Lung (tissue), 12 donors: ENCODE data around the gene RTBDN. TPM values are rescaled to one million over a fixed set of nuclear protein-coding genes. Genes with fewer than 3 reads are reported as not detected.
"Not testable (repeated sequence)": the region's sequence is repeated elsewhere in the genome, so short reads cannot be mapped to it uniquely, and the experiment has no call there.

ENCODE experiments used
- ATAC-seq: fragments of 200-7000 bp; cut with Tn5 transposase; one replicate; pipeline ENCODE4 v1.9.1; 2020; ENCODE audit warnings: moderate number of reproducible peaks; ENCODE audit not compliant: insufficient read depth, low FRiP score
- DNase-seq, 3 donors: peaks; one replicate each; pipeline ENCODE4 v3.0.0-alpha.2; 2013 to 2017
- H3K27ac ChIP-seq, 2 donors: one replicate each; pipeline ENCODE4 v1.5.1; 2013; ENCODE audit warnings: mild to moderate bottlenecking in 2 of 2, moderate library complexity in 2 of 2, control low read depth in 1 of 2, inconsistent platforms in 1 of 2, low read depth in 1 of 2, low read length in 1 of 2
- H3K27me3 ChIP-seq, 3 donors: one replicate each; pipeline ENCODE4 v1.5.1; 2013; ENCODE audit warnings: low read length in 2 of 3; ENCODE audit not compliant: control insufficient read depth in 3 of 3, insufficient read depth in 3 of 3
- H3K36me3 ChIP-seq, 4 donors: one replicate each; pipeline ENCODE4 v1.5.1; 2013; ENCODE audit warnings: low read length in 4 of 4, mild to moderate bottlenecking in 1 of 4, moderate library complexity in 1 of 4; ENCODE audit not compliant: control insufficient read depth in 4 of 4, insufficient read depth in 4 of 4
- H3K4me1 ChIP-seq, 5 donors: one replicate each; pipeline ENCODE4 v1.5.1; 2013; ENCODE audit warnings: low read length in 5 of 5, mild to moderate bottlenecking in 2 of 5, moderate library complexity in 1 of 5; ENCODE audit not compliant: control insufficient read depth in 5 of 5, insufficient read depth in 5 of 5
- H3K4me3 ChIP-seq: one replicate; pipeline ENCODE4 v1.5.1; 2013; ENCODE audit warnings: mild to moderate bottlenecking, control low read depth, moderate library complexity
- H3K9ac ChIP-seq, 2 donors: one replicate each; pipeline ENCODE4 v1.5.1; 2013; ENCODE audit warnings: low read length in 2 of 2, control low read depth in 1 of 2; ENCODE audit not compliant: insufficient read depth in 1 of 2
- H3K9me3 ChIP-seq, 4 donors: one replicate each; pipeline ENCODE4 v1.5.1; 2013; ENCODE audit warnings: low read length in 3 of 4, mild to moderate bottlenecking in 1 of 4, moderate library complexity in 1 of 4; ENCODE audit not compliant: control insufficient read depth in 4 of 4, insufficient read depth in 3 of 4
- WGBS, 2 donors: extraction: QIAGEN DNeasy Blood & Tissue Kit; methylation state at CpG; one replicate each; pipeline ENCODE4 v1.1.7; 2013; 5-methylcytosine and 5-hydroxymethylcytosine counted together
- polyA plus RNA-seq, 2 donors: library from polyadenylated mRNA; stranded (reverse); fragments of 200-250 nt; gene quantifications; one replicate each; pipeline ENCODE4 v1.2.1, GENCODE V29; 2013
- total RNA-seq, 2 donors: library from RNA; depleted of rRNA in 1 of 2; stranded (reverse); fragments of >200 nt in 1 of 2; gene quantifications; one replicate each; pipeline ENCODE4 v1.2.1, GENCODE V29; 2014 to 2021
- TF ChIP-seq, protein P1 (sequence below): IDR thresholded peaks from 2 replicates; pipeline ENCODE4 v1.5.1; 2012; ENCODE audit warnings: mild to moderate bottlenecking; ENCODE audit errors: control extremely low read depth, extremely low read depth
- donor health status: control.
- donor health status: control.
- donor health status: Bipolar disorder and iron deficiency.
- donor health status: healthy.
- donor health status: DM: yes; HTN: yes; CAD: no.

RTBDN gene
- total and polyA plus RNA-seq, 4 donors = not detected

DNA sequence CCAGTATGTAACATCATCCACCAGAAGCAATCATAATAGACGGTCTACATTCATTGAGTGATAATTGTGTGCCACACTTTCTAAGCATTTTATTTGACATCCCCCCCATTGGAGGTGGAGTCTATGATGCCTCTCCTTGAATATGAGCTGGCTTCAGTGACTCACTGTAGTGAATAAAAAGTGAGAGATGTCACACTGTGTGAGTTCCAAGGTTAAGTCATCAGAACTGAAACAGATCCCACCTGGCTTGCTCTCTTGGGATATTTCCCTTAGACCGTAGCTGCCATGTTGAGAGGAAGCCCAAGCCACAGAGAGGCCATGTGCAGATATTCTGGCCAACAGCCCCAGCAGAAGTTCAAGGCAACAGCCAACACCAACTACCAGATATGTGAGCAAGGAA lies 12.6 kb downstream of the RTBDN start:
- TF ChIP-seq, protein P1, sequence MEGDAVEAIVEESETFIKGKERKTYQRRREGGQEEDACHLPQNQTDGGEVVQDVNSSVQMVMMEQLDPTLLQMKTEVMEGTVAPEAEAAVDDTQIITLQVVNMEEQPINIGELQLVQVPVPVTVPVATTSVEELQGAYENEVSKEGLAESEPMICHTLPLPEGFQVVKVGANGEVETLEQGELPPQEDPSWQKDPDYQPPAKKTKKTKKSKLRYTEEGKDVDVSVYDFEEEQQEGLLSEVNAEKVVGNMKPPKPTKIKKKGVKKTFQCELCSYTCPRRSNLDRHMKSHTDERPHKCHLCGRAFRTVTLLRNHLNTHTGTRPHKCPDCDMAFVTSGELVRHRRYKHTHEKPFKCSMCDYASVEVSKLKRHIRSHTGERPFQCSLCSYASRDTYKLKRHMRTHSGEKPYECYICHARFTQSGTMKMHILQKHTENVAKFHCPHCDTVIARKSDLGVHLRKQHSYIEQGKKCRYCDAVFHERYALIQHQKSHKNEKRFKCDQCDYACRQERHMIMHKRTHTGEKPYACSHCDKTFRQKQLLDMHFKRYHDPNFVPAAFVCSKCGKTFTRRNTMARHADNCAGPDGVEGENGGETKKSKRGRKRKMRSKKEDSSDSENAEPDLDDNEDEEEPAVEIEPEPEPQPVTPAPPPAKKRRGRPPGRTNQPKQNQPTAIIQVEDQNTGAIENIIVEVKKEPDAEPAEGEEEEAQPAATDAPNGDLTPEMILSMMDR = no peak
- Histone ChIP-seq H3K9ac (no peak overlapping the region), H3K9me3 (peaks cover 0 to 4% (median 1%) of the 10 kb centered on the region in 4 donors), H3K4me3 (no peak overlapping the region), H3K27ac (no peak overlapping the region), H3K4me1 (peaks cover 0 to 5% (median 0%) of the 10 kb centered on the region in 5 donors), H3K36me3 (no peaks in the 10 kb centered on the region), H3K27me3 (peaks cover 0 to 5% (median 0%) of the 10 kb centered on the region in 3 donors)
- WGBS, 2 donors = 87 to 92% methylated on average over 2 of the region's 2 CpGs
- no peak for ATAC-seq
- no peak for DNase-seq

DNA sequence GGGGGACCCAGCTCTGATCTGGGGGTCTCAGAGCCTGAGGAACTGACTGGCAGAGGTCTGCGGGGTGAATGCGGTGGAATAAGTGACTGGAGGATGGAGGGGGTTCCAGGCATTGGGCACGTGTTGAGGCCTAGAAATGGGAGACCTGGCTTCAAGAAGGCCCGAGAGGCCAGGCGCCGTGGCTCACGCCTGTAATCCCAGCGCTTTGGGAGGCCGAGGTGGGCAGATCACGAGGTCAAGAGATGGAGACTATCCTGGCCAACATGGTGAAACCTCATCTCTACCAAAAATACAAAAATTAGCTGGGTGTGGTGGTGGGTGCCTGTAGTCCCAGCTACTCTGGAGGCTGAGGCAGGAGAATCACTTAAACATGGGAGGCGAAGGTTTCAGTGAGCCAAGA lies 16.6 kb downstream of the RTBDN start:
- 94 to 95% methylated on average over 11 of the region's 11 CpGs for WGBS, 2 donors
- not testable (repeated sequence) for H3K9me3 ChIP-seq, DNase-seq

DNA sequence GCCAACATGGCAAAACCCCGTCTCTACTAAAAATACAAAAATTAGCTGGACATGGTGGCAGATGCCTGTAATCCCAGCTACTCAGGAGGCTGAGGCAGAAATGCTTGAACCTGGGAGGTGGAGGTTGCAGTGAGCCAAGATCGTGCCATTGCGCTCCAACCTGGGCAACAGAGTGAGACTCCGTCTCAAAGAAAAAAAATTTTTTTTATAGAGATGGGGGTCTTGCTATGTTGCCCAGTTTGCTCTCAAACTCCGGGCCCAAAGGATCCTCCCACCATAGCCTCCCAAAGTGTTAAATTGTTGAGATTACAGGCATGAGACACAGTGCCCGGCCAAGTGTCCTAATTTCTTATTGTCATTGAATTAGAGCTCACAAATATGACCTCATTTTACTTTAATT lies 17.2 kb downstream of the RTBDN start:
- H3K4me1 ChIP-seq, H3K9ac ChIP-seq, H3K27me3 ChIP-seq, H3K4me3 ChIP-seq, DNase-seq, H3K36me3 ChIP-seq, H3K27ac ChIP-seq, H3K9me3 ChIP-seq, ATAC-seq: not testable (repeated sequence)
- WGBS, 2 donors = 94 to 96% methylated on average over 6 of the region's 6 CpGs

More for the DNA sequence above, 16.6 kb downstream of the RTBDN start:
- H3K36me3 ChIP-seq, H3K4me3 ChIP-seq, ATAC-seq, H3K27ac ChIP-seq, H3K9ac ChIP-seq, H3K4me1 ChIP-seq, H3K27me3 ChIP-seq: not testable (repeated sequence)

DNA sequence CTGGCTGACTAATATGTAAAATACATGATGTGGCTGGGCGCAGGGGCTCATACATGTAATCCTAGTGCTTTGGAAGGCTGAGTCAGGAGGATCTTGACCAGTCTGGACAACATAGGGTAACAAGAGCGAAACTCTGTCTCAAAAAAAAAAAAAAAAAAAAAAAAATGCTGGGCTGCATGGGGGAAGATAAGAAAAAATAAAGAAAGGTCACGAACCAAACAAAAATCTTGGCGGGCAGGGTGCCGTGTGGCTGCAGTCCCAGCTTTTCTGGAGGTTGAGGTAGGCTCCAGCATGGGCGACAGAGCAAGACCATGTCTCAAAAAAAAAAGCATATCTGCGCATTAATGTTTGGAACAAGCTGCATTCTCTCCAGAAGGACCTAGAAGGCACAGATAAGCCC lies 19.3 kb downstream of the RTBDN start:
- H3K27me3 ChIP-seq = no peaks in the 10 kb centered on the region
- no peak overlapping the region for H3K27ac ChIP-seq
- DNase-seq = no peak
- no peaks in the 10 kb centered on the region for H3K4me1 ChIP-seq
- no peaks in the 10 kb centered on the region for H3K9me3 ChIP-seq
- TF ChIP-seq, protein P1 = no peak
- H3K36me3 ChIP-seq = peaks cover 0 to 12% (median 9%) of the 10 kb centered on the region in 4 donors
- WGBS, 2 donors = 95 to 97% methylated on average over 7 of the region's 7 CpGs
- H3K4me3 ChIP-seq = no peak overlapping the region
- no peak for ATAC-seq
- H3K9ac ChIP-seq = no peak overlapping the region
